OCI-LY1 (cell line): ENCODE measurements around the gene CHRDL1.
"Not testable (repeated sequence)": the region's sequence is repeated elsewhere in the genome, so short reads cannot be mapped to it uniquely, and the experiment has no call there.

Source experiments
- H2AFZ ChIP-seq: fragments of 200-600 bp; sonication (generic), shearing (Covaris generic); 2 replicates; pipeline ENCODE4 v1.6.0; 2014; ENCODE audit warnings: antibody characterized with exemption, mild to moderate bottlenecking, low read length
- H3F3A ChIP-seq: fragments of 200-600 bp; sonication (generic), shearing (Covaris generic); 2 replicates; pipeline ENCODE4 v1.6.0; 2014; ENCODE audit warnings: mild to moderate bottlenecking, antibody characterized with exemption, low read length, moderate library complexity; ENCODE audit not compliant: insufficient read depth
- H3K27ac ChIP-seq: fragments of 200-600 bp; sonication (generic); 2 replicates; pipeline ENCODE4 v1.5.1; 2014; ENCODE audit warnings: low read length, mixed run types, mild to moderate bottlenecking, low read depth; ENCODE audit not compliant: poor library complexity, severe bottlenecking
- H3K27me3 ChIP-seq: fragments of 200-600 bp; sonication (generic); 2 replicates; pipeline ENCODE4 v1.6.0; 2014; ENCODE audit warnings: antibody characterized with exemption, mild to moderate bottlenecking, low read length, moderate library complexity; ENCODE audit not compliant: insufficient read depth
- H3K36me3 ChIP-seq: fragments of 200-600 bp; sonication (generic); 2 replicates; pipeline ENCODE4 v1.6.1; 2014; ENCODE audit warnings: mild to moderate bottlenecking, antibody characterized with exemption, low read length, moderate library complexity, mixed read lengths; ENCODE audit not compliant: insufficient read depth
- H3K4me1 ChIP-seq: fragments of 200-600 bp; sonication (generic); 2 replicates; pipeline ENCODE4 v1.5.1; 2014; ENCODE audit warnings: mild to moderate bottlenecking, low read length, moderate library complexity; ENCODE audit not compliant: insufficient read depth, severe bottlenecking
- H3K4me2 ChIP-seq: fragments of 200-600 bp; sonication (generic), shearing (Covaris generic); 2 replicates; pipeline ENCODE4 v1.6.1; 2014; ENCODE audit warnings: low read length
- H3K4me3 ChIP-seq: fragments of 200-600 bp; sonication (generic); 2 replicates; pipeline ENCODE4 v1.5.1; 2014; ENCODE audit warnings: low read length, low read depth, mild to moderate bottlenecking, mixed read lengths; ENCODE audit not compliant: poor library complexity, severe bottlenecking
- H3K79me2 ChIP-seq: fragments of 200-600 bp; shearing (Covaris generic); 2 replicates; pipeline ENCODE4 v1.6.1; 2016; ENCODE audit warnings: mixed run types, low read length, mixed read lengths; ENCODE audit not compliant: insufficient read depth
- H3K9ac ChIP-seq: fragments of 200-600 bp; sonication (generic), shearing (Covaris generic); 2 replicates; pipeline ENCODE4 v1.6.1; 2014; ENCODE audit warnings: mild to moderate bottlenecking, low read length, mixed read lengths
- H3K9me2 ChIP-seq: fragments of 200-600 bp; sonication (generic), shearing (Covaris generic); 2 replicates; pipeline ENCODE4 v1.6.1; 2014; ENCODE audit warnings: low read depth, mild to moderate bottlenecking, low read length, mixed read lengths
- H3K9me3 ChIP-seq: fragments of 200-600 bp; shearing (Covaris generic); 2 replicates; pipeline ENCODE4 v1.6.1; 2014; ENCODE audit warnings: low read length, mixed read lengths
- H4K20me1 ChIP-seq: fragments of 200-600 bp; sonication (generic), shearing (Covaris generic); 2 replicates; pipeline ENCODE4 v1.6.0; 2016; ENCODE audit warnings: mild to moderate bottlenecking, low read length; ENCODE audit not compliant: insufficient read depth
- CTCF ChIP-seq: fragments of 200-600 bp; sonication (generic), shearing (Covaris generic); IDR thresholded peaks from 2 replicates; pipeline ENCODE4 v1.5.1; 2017; ENCODE audit warnings: mild to moderate bottlenecking, antibody characterized with exemption, low read length, moderate library complexity, mixed read lengths
- EZH2 ChIP-seq: fragments of 200-600 bp; sonication (generic), shearing (Covaris generic); IDR thresholded peaks from 2 replicates; pipeline ENCODE4 v1.8.0; 2017; ENCODE audit warnings: borderline replicate concordance, mixed run types, mild to moderate bottlenecking, antibody characterized with exemption, low read length, moderate library complexity, mixed read lengths

CHRDL1 gene

DNA sequence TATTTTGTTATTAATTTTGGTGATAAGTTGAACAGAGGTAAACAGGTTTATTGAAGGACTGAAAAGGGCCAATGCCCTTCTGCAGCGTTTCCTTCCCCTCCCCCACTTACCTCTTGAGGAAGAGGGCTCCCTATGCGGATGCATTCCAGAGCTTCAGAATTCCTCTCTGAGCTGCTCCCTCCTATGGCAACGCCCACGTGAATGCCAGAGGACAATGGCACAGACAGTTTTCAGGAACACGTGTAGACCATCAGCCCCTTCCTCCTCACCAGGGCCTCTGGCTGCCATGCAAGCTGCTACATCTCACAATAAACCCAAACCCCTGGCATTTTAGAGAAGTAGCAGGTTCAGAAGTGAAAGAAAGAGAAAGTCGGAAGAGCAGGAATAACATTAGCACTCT lies 127.9 kb downstream of the CHRDL1 start:
- Histone ChIP-seq H3K9ac (no peak overlapping the region), H3F3A (no peaks in the 10 kb centered on the region), H3K79me2 (no peaks in the 10 kb centered on the region), H3K36me3 (no peaks in the 10 kb centered on the region), H3K4me2 (no peak overlapping the region), H2AFZ (no peak overlapping the region), H3K4me3 (no peak overlapping the region), H3K9me2 (no peaks in the 10 kb centered on the region), H4K20me1 (no peaks in the 10 kb centered on the region), H3K9me3 (no peaks in the 10 kb centered on the region), H3K4me1 (no peaks in the 10 kb centered on the region), H3K27me3 (no peaks in the 10 kb centered on the region), H3K27ac (no peak overlapping the region)
- TF ChIP-seq EZH2, result no peak
- no peak for TF ChIP-seq CTCF

DNA sequence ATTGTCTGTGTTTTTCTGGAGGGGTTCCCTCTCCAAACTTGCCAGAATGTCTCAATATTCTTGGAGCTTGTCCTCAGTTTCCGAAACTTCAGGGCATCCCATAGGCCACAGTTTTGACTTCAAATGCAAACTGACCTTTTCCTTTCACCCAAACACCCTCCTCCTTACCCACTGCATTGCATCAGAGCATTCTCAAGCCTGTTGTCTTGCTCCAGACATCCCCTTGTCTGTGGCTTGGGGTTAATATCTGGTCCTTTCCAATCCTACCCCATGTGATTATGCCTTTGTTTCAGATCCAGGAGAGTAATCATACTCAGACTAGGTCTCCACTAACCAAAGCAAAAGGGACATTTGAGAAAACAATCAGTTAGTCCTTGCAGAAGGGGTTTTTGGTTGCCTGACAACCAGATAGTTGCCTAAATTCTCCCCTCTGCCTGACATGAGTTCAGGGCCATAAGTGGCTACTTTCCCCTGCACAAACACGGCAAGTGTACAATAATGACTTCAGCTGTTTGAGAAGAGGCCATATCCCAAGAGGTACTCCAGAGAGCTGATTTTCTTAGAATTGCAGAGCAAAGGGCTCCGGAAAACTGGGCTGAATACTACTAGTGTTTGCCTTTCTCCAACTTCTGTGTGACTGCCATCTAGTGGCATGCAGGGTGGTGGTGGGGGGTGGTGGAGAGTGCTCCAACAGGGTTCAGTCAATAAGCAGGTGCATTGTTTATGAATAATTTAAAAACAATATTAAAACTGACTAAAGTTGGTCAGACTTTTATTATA lies 130.2 kb downstream of the CHRDL1 start:
- Histone ChIP-seq H3K9me2 (no peaks in the 10 kb centered on the region), H4K20me1 (no peaks in the 10 kb centered on the region), H3K4me2 (no peak overlapping the region), H3K27ac (no peak overlapping the region), H3F3A (no peaks in the 10 kb centered on the region), H3K9ac (no peak overlapping the region), H3K4me3 (no peak overlapping the region), H3K9me3 (no peaks in the 10 kb centered on the region), H3K79me2 (no peaks in the 10 kb centered on the region), H3K27me3 (no peaks in the 10 kb centered on the region), H3K4me1 (no peaks in the 10 kb centered on the region), H2AFZ (no peak overlapping the region), H3K36me3 (no peaks in the 10 kb centered on the region)
- TF ChIP-seq EZH2, result no peak
- TF ChIP-seq CTCF, result peak; percentile 51

DNA sequence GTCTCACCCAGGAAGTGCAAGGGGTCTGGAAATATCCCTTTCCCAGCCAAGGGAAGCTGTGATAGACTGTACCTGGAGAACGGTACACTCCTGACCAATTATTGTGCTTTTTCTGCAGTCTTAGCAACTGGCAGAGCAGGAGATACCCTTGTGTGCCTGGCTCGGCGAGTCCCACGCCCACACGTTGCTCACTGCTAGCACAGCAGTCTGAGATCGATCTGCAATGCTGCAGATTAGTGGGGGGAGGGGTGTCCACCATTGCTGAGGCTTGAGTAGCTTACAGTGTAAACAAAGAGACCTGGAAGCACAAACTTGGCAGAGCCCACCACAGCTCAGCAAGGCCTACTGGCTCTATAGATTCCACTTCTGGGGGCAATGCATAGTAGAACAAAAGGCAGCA lies 138.5 kb downstream of the CHRDL1 start:
- Histone ChIP-seq H3K79me2 (no peaks in the 10 kb centered on the region), H3K4me2 (no peak overlapping the region), H3K9me2 (no peaks in the 10 kb centered on the region), H3K27me3 (no peaks in the 10 kb centered on the region), H3K4me1 (no peaks in the 10 kb centered on the region), H3K36me3 (no peaks in the 10 kb centered on the region), H3K9ac (no peak overlapping the region), H4K20me1 (no peaks in the 10 kb centered on the region), H2AFZ (no peak overlapping the region), H3K4me3 (no peak overlapping the region), H3K9me3 (no peaks in the 10 kb centered on the region), H3F3A (no peaks in the 10 kb centered on the region), H3K27ac (no peak overlapping the region)
- TF ChIP-seq CTCF (no peak), EZH2 (no peak)

DNA sequence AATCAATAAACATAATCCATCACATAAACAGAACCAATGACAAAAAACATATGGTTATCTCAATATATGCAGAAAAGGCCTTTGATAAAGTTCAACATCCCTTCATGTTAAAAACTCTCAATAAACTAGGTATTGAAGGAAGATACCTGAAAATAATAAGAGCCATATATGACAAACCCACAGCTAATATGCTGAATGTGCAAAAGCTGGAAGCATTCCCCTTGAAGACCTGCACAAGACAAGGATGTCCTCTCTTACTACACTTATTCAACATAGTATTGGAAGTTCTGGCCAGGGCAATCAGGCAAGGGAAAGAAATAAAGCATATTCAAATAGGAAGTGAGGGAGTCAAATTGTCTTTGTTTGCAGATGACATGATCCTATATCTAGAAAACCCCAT lies 141.3 kb downstream of the CHRDL1 start:
- not testable (repeated sequence) for H3K27ac ChIP-seq, H3K4me1 ChIP-seq, H4K20me1 ChIP-seq, H3F3A ChIP-seq, H3K9me3 ChIP-seq, H3K27me3 ChIP-seq, H3K36me3 ChIP-seq, H3K9me2 ChIP-seq, H2AFZ ChIP-seq, H3K4me2 ChIP-seq, H3K79me2 ChIP-seq, H3K9ac ChIP-seq, H3K4me3 ChIP-seq
